ENCODE measurements around the gene FGD2. TPM values are rescaled to one million over a fixed set of nuclear protein-coding genes. Genes with fewer than 3 reads are reported as not detected.

FGD2 gene
- total and polyA plus RNA-seq, 9 of the 15 experiments (the other 6 are each of a cell fraction or from before 2014, with no cell fraction given): 0.09 TPM; not detected in 8

- TF ChIP-seq RERE (CRISPR knock-in tag; IDR thresholded peaks at IDR 0.05; ENCODE audit: borderline replicate concordance) (no peak), PBX2 (CRISPR knock-in tag; IDR thresholded peaks at IDR 0.05; ENCODE audit: low read depth) (no peak), PBX2 (tag; conservative IDR thresholded peaks at IDR 0.05; ENCODE audit: low read depth) (no peak), KDM5B (IDR thresholded peaks at IDR 0.05; ENCODE audit: insufficient replicate concordance, low read depth, low read length) (no peak), HCFC1 (IDR thresholded peaks at IDR 0.05; ENCODE audit: low read depth, low read length) (no peak), POLR3A (IDR thresholded peaks at IDR 0.05; ENCODE audit: borderline replicate concordance, extremely low read depth, insufficient read depth, insufficient read length) (no peak), LEF1 (IDR thresholded peaks at IDR 0.05) (no peak), HEY1 (CRISPR knock-in tag; IDR thresholded peaks at IDR 0.05; ENCODE audit: borderline replicate concordance) (no peak), ZBTB17 (CRISPR knock-in tag; IDR thresholded peaks at IDR 0.05) (no peak), ZNF217 (CRISPR knock-in tag; IDR thresholded peaks at IDR 0.05) (no peak), PHF8 (IDR thresholded peaks at IDR 0.05; ENCODE audit: borderline replicate concordance, low read length) (no peak), GABPB2 (CRISPR knock-in tag; conservative IDR thresholded peaks at IDR 0.05) (no peak), SAFB (IDR thresholded peaks at IDR 0.05; ENCODE audit: borderline replicate concordance, low read depth, low read length) (no peak), PRMT5 (CRISPR knock-in tag; IDR thresholded peaks at IDR 0.05) (no peak), SIX5 (IDR thresholded peaks at IDR 0.05; ENCODE audit: borderline replicate concordance in 1 of 2, insufficient read depth in 1 of 2, low read depth in 1 of 2, low read length in 2 of 2) (no peak), ZNF184 (CRISPR knock-in tag; IDR thresholded peaks at IDR 0.05) (no peak)
Measured at GRCh38 chr6:36999751-37000125, 5.7 kb upstream of the FGD2 start (continued).
